GM12874 (cell line): ENCODE measurements around the gene PPDPF.

Experiments used
- CTCF ChIP-seq: IDR thresholded peaks from 2 replicates; pipeline ENCODE4 v1.5.1; 2011; ENCODE audit warnings: low read depth, mild to moderate bottlenecking, control low read depth, low read length, moderate library complexity; ENCODE audit not compliant: insufficient read depth

Gene PPDPF

DNA sequence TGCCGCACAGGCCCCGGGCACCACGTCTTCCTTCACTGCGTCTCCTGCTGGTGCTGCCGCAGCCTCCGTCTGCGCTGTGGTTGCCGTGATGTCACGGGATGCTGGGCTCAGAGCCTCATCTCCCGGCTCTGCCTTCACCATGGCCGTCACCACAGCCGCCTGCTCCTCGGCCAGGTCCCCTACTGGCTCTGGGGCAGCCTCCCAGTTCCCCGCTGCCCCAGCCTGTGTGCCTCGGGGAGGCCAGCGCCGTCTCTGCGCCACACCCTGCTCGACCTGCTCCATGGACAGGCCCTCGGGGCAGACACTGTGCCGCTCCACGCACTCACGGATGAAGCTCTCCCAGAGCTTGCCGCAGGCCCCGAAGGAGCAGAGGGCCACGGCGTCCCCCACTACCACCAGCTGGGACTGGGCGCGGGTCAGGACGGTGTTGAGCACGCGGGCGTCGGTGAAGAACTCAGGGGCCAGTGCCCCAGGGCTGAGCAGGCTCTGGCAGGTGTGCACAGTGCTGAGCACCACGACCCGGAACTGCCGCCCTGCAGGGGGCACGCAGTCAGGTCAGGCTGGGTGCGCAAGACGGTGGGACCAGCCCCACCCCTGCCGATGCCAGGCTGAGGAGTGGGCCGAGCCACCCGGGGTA lies 45.3 kb downstream of the PPDPF start:
- TF ChIP-seq CTCF: no peak

DNA sequence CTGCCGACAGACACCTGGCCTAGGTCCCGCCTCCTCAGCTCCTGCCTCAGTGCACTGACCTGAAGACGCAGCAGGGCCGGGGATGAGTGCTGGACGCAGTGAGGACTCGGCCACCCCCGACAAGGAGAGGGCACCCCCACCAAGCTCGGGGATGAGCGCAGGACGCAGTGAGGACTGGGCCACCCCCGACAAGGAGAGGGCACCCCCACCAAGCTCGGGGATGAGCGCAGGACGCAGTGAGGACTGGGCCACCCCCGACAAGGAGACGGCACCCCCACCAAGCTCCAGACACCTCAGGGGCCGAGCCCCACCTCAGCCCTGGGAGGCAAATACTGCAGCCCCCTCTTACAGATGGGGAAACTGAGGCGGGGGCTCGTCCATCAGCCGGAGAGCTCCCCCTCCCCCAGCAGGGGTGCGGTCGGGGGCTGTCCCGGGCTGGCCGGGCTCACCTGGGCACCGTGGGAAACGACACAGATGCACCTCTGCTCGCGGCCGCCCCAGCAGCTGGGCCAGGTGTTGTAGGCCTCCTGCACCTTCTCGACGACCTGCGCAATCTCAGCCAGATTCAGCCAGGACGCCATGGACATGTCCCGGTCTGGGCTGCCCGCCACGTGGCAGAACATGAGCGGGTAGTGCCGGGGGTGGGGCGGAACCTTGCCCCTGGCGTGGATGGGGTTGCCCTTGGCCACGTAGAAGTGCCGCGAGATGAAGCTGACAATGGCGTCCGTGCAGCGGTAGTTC lies 46.0 kb downstream of the PPDPF start:
- no peak for TF ChIP-seq CTCF

GRCh38 chr20:63567136-63567385 lies 46.5 kb downstream of the PPDPF start:
- TF ChIP-seq CTCF: 0 out of 2 replicates have a peak, but pooled peaks have one; percentile 13

DNA sequence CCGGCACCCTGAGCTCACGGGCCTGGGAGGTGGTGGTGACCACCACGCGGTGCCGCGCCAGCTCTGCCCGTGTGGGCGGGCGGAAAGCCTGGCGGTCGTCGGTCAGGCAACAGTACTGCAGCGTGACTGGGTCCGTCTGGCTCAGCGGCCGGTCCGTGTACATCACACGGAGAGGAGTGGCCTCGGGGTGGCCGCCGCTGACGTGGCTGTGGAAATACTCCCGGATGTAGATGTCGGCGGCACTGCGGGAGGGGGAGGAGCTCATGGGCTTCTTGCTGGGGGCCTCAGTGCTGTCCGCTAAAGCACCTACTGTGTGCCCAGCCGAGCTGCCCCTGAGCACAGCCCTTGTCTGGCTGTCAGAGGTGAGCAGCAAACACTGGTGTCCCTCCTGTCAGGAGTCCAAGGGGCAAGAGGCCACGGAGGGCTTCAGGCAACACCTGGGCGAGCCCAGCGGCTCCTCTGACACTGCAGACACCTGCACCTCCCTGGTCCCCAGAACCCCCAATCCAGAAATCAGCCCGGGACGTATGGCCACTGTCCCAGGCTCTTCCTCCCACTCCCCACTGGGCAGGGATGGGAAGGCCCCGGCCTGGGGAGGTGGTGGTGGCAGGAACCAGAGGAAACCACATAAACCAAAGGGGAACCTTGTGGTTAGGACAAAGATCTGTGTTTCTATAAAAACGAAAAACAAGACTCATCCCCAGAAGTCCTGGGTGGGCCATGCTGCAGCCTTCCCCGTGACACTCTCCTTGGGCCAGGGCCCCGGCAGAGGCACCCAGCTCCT lies 47.0 kb downstream of the PPDPF start:
- TF ChIP-seq CTCF: no peak

DNA sequence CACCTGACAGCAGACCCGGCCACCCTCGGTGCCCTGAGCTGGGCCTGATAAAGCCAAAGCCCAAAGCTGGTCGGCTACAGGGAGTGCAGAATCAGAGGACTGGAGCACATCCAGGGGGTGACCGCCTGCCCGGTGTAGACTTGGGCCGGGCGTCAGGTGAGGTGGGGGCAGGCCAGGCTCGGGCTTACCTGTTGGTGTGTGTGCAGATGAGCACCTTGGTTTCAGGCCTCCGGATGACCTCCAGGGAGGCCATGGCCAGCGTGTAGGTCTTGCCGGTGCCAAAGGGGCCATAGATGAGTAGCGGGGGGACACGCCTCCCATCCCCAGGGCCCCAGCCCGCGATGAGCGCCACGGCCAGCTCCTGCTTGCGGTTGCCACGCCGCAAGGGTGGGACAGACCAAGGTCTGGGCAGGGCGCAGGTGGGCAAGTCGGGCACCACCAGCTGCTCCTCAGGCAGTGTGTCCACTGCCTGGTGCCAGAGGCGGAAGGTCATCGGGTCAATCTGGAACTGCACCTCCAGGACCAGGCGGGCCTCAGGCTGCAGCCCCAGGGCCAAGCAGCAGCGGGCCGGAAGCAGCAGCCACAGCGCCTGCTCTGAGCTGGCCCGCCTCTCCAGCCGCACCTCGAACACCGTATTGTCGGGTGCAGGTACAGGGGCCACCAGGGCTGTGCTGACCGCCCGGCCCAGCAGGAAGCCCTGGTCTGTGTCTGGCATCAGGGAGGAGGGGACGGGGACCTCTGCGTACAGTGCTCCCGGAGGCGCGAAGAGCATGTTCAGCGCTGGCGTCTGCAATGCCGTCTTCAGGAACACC lies 47.8 kb downstream of the PPDPF start:
- TF ChIP-seq CTCF: no peak

- no peak for TF ChIP-seq CTCF
Measured at GRCh38 chr20:63568986-63569949, 48.7 kb downstream of the PPDPF start.
